T-cell (primary cell): ENCODE results near the gene HAPLN3. TPM values are rescaled to one million over a fixed set of nuclear protein-coding genes. Genes with fewer than 3 reads are reported as not detected.
A peak's percentile ranks its signal among the peaks of the same experiment; 100 is the strongest.
"Not testable (repeated sequence)": the region's sequence is repeated elsewhere in the genome, so short reads cannot be mapped to it uniquely, and the experiment has no call there.

ENCODE experiments used
- ATAC-seq, 4 experiments: fragments of 200-7000 bp in 3 of 4; fragments of 150-1000 bp in 1 of 4; cut with Tn5 transposase; replicated peaks in 1 of 4; 1 replicate in 3 of 4; 2 replicates in 1 of 4; pipeline ENCODE4 v1.10.0; 2021; ENCODE audit warnings: moderate library complexity in 3 of 4, mild to moderate bottlenecking in 2 of 4, moderate number of reproducible peaks in 1 of 4
- CTCF ChIA-PET, 2 donors: fragments of 300-600 bp; sonication (Branson Sonifier 250); formaldehyde crosslinking; loops; one replicate each; lab custom pipeline; 2022; ENCODE audit warnings: antibody characterized with exemption in 2 of 2; lab: Charles Lee
- POLR2A ChIA-PET, 2 donors: fragments of 300-600 bp; sonication (Branson Sonifier 250); formaldehyde crosslinking; loops; one replicate each; lab custom pipeline; 2022; ENCODE audit warnings: antibody characterized with exemption in 2 of 2; lab: Charles Lee
- DNase-seq, 35 experiments: peaks; one replicate each; pipeline versions ENCODE4 v3.0.0 to v3.0.0-alpha.2; 2013 to 2023
- H3K27ac ChIP-seq: one replicate; pipeline ENCODE4 v1.5.1; 2013; ENCODE audit warnings: low read length
- H3K27me3 ChIP-seq, 2 experiments: replicated peaks in 1 of 2; 1 replicate in 1 of 2; 2 replicates in 1 of 2; pipeline versions ENCODE4 v1.6.1 to v1.7.0; 2013; ENCODE audit warnings: low read length in 1 of 2, mixed read lengths in 1 of 2; ENCODE audit not compliant: control insufficient read depth in 2 of 2, insufficient read depth in 2 of 2; ENCODE audit errors: extremely low read depth in 1 of 2
- H3K36me3 ChIP-seq, 2 donors: 1 replicate in 1 of 2; 2 replicates in 1 of 2; pipeline versions ENCODE4 v1.6.1 to v1.7.0; 2013; ENCODE audit warnings: low read length in 1 of 2; ENCODE audit not compliant: control insufficient read depth in 2 of 2, insufficient read depth in 1 of 2; ENCODE audit errors: extremely low read depth in 1 of 2
- H3K4me1 ChIP-seq, 2 experiments: 1 replicate in 1 of 2; 2 replicates in 1 of 2; pipeline versions ENCODE4 v1.6.1 to v1.7.0; 2013; ENCODE audit warnings: low read length in 2 of 2, mixed read lengths in 1 of 2; ENCODE audit not compliant: insufficient read depth in 2 of 2, control insufficient read depth in 1 of 2; ENCODE audit errors: extremely low read depth in 1 of 2
- H3K4me3 ChIP-seq, 2 donors: 1 replicate in 1 of 2; 2 replicates in 1 of 2; pipeline versions ENCODE4 v1.5.1 to v1.7.0; 2013; ENCODE audit warnings: mild to moderate bottlenecking in 2 of 2, low read length in 1 of 2, moderate library complexity in 1 of 2; ENCODE audit not compliant: control insufficient read depth in 1 of 2; ENCODE audit errors: extremely low read depth in 1 of 2
- H3K9me3 ChIP-seq: 2 replicates; pipeline ENCODE4 v1.7.0; 2013
- H3K27ac Mint-ChIP-seq, 2 donors: one replicate each; pipeline ENCODE4 v1.8.0; 2020 to 2021; ENCODE audit warnings: mild to moderate bottlenecking in 2 of 2, mixed read lengths in 2 of 2
- H3K27me3 Mint-ChIP-seq, 2 donors: one replicate each; pipeline ENCODE4 v1.8.0; 2021 to 2022; ENCODE audit warnings: mixed read lengths in 2 of 2
- H3K36me3 Mint-ChIP-seq: one replicate; pipeline ENCODE4 v1.8.0; 2021; ENCODE audit warnings: mixed read lengths
- H3K4me1 Mint-ChIP-seq, 3 donors: one replicate each; pipeline ENCODE4 v1.8.0; 2020 to 2022; ENCODE audit warnings: mixed read lengths in 3 of 3, mild to moderate bottlenecking in 1 of 3
- H3K4me3 Mint-ChIP-seq, 3 donors: one replicate each; pipeline ENCODE4 v1.8.0; 2020 to 2022; ENCODE audit warnings: mild to moderate bottlenecking in 3 of 3, mixed read lengths in 3 of 3, moderate library complexity in 3 of 3
- H3K9me3 Mint-ChIP-seq, 3 donors: one replicate each; pipeline ENCODE4 v1.8.0; 2020 to 2022; ENCODE audit warnings: mixed read lengths in 3 of 3
- WGBS: methylation state at CpG from one replicate; pipeline ENCODE4 v1.1.5; 2013; ENCODE audit warnings: missing lambda C conversion rate; ENCODE audit not compliant: insufficient coverage; 5-methylcytosine and 5-hydroxymethylcytosine counted together
- total RNA-seq, 35 experiments: library from RNA in 6 of 35; stranded (reverse) in 6 of 35; fragments of 120-200 nt in 1 of 35; gene quantifications; one replicate each; pipeline versions ENCODE4 v1.2.1 to v1.2.4 and lab custom pipeline; 2013 to 2026

The HAPLN3 gene
- total RNA-seq, 5 donors from 2014 or later (not counting 1 experiment from before 2014, with no cell fraction given), result 86.2 to 187 (median 156) TPM

DNA sequence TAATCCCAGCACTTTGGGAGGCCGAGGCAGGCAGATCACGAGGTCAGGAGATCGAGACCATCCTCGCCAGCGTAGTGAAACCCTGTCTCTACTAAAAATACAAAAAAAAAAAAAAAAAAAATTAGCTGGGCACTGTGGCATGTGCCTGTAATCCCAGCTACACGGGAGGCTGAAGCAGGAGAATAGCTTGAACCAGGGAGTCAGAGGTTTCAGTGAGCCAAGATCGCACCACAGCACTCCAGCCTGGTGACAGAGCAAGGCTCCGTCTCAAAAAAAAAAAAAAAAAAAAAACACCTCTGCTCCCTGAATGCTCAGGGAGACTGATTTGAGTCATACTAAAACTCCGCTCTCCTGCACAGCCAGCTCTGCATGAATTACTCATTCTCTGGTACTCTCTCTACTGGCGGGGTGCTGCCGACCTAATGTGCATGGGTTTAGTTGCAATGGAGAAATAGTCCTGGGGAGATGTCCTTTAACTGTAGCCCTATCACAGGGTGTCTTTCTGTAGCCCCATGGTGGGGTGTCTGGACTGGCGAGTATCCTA is 25.6 kb upstream of the HAPLN3 start:
- H3K36me3 Mint-ChIP-seq, H3K9me3 Mint-ChIP-seq, H3K4me3 Mint-ChIP-seq, H3K4me1 Mint-ChIP-seq, DNase-seq, ATAC-seq, H3K36me3 ChIP-seq, H3K27ac ChIP-seq, POLR2A ChIA-PET, H3K4me3 ChIP-seq, H3K27me3 ChIP-seq, H3K9me3 ChIP-seq, H3K27ac Mint-ChIP-seq, H3K4me1 ChIP-seq: not testable (repeated sequence)
- WGBS, result 70% methylated on average over 1 of the region's 12 CpGs
- CTCF ChIA-PET, result interaction anchor here in 1 of 2 donors (0.7 kb wide), 1 partner anchor 136 kb away, joined by 3 read pairs; no protein-coding TSS in a partner anchor
- H3K27me3 Mint-ChIP-seq, result peaks cover 7 to 10% of the 10 kb centered on the region in 2 donors

DNA sequence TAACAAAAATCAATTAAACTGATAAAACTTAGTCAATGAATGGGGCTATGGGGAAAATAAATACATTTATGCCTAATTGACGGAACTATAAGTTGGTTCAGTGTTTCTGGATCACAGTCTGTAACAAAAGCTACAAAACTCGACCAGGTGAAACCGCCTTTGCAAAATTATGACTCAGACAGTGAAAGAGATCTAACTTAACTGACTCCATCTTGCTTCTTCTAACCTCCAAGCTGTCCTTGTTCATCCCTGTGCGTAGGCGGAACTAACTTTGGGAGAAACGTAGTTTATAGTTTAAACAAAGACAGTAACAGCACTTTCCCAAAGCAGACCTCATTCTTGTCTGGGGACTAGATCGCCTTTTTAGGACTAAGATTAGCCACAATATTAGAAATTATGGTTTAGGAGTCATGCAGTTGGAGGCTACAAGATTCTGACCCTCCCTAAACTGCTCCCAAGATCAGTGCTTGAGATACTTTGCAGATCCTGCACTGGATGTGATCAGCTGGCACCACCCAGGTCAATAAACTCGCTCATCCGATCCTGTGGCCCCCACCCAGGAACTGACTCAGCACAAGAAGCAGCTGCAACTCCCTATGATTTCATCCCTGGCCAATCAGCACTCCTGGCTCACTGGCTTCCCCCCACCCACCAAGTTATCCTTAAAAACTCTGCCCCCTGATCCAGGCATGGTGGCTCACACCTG is 25.0 kb upstream of the HAPLN3 start:
- Mint-ChIP-seq H3K9me3 (no peaks in the 10 kb centered on the region), H3K4me3 (no peak overlapping the region), H3K4me1 (peaks cover 0 to 8% (median 4%) of the 10 kb centered on the region in 3 donors), H3K36me3 (no peaks in the 10 kb centered on the region), H3K27me3 (peaks cover 7 to 10% of the 10 kb centered on the region in 2 donors), H3K27ac (no peak overlapping the region)
- 19% methylated on average over 3 of the region's 9 CpGs for WGBS
- ChIA-PET CTCF (interaction anchor here in 1 of 2 donors (0.7 kb wide), 1 partner anchor 137 kb away, joined by 3 read pairs; no protein-coding TSS in a partner anchor), POLR2A (no interaction called here)
- Histone ChIP-seq H3K27ac (no peak overlapping the region), H3K9me3 (no peaks in the 10 kb centered on the region), H3K36me3 (no peaks in the 10 kb centered on the region), H3K27me3 (peaks cover 3 to 9% of the 10 kb centered on the region in 2 experiments), H3K4me3 (no peak overlapping the region), H3K4me1 (no peaks in the 10 kb centered on the region)
- ATAC-seq (peak in 1 of 4 experiments; percentile 32), DNase-seq (no peak)

DNA sequence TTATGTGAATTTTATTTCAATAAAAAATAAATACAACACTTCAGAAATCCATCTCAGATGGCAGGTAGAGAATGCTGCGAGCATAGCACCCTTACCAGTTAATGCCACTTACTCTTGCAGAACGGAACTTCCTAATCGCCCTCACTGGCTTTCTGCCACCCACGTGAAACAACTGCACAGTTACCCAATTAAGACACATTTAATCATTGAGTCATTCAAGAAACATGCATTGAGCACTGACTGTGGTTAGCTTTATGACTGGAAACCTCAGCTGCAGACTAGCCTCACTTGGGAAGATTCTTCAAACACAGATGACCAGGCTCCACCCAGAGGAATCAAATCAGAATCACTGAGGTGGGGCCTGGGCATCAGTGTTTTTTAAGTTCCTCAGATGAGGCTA is 23.4 kb upstream of the HAPLN3 start:
- peaks cover 7 to 10% of the 10 kb centered on the region in 2 donors for H3K27me3 Mint-ChIP-seq
- H3K36me3 Mint-ChIP-seq, result no peaks in the 10 kb centered on the region
- no peak overlapping the region for H3K27ac Mint-ChIP-seq
- Histone ChIP-seq H3K4me3 (no peak overlapping the region), H3K27me3 (peaks cover 3 to 12% of the 10 kb centered on the region in 2 experiments), H3K27ac (no peak overlapping the region), H3K9me3 (no peaks in the 10 kb centered on the region), H3K36me3 (no peaks in the 10 kb centered on the region), H3K4me1 (peaks cover 0 to under 1% of the 10 kb centered on the region in 2 experiments)
- ATAC-seq, result no peak
- no peak overlapping the region for H3K4me3 Mint-ChIP-seq
- peaks cover under 1 to 9% (median 4%) of the 10 kb centered on the region in 3 donors for H3K4me1 Mint-ChIP-seq
- DNase-seq, result no peak
- POLR2A ChIA-PET, result no interaction called here
- H3K9me3 Mint-ChIP-seq, result no peaks in the 10 kb centered on the region
- CTCF ChIA-PET, result no interaction called here
- 40% methylated on average over 3 of the region's 4 CpGs for WGBS

DNA sequence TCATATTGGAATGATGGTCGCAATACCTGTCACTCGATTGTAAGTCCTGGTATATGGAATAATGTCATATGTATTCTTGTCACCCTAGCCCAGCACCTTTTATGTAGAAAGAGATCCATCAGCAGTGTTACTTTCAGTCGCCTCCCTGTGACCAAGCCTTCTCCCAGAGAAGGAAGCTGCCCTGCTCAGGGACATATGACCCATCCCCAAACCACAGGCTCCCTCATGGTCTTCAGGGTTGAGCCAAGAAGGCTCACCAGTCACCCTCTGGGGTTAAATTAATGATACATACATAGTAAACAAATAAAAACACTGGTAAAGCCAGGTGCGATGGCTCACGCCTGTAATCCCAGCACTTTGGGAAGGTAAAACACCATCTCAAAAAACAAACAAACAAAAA is 22.4 kb upstream of the HAPLN3 start:
- H3K4me3 Mint-ChIP-seq, result no peak overlapping the region
- 92% methylated on average over 2 of the region's 5 CpGs for WGBS

DNA sequence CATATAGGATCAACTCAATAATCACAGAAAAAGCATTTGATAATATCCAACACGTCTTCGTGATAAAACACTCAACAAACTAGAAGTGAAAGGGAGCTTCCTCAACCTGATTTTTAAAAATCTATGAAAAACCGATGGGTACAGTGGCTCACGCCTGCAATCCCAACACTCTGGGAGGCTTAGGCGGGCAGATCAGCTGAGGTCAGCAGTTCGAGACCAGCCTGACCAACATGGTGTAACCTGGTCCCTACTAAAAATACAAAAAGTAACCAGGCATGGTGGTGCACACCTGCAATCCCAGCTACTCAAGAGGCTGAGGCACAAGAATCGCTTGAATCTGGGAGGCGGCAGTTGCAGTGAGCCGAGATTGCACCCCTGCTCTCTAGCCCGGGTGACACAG is 20.0 kb upstream of the HAPLN3 start:
- WGBS, result 100% methylated on average over 5 of the region's 10 CpGs
- ChIA-PET POLR2A (no interaction called here), CTCF (interaction anchor here in 1 of 2 donors (2.5 kb wide), 1 partner anchor 10 kb away, joined by 9 read pairs; no protein-coding TSS in a partner anchor)
- H3K36me3 Mint-ChIP-seq, result no peaks in the 10 kb centered on the region
- H3K27me3 ChIP-seq, result peaks cover 0 to 8% of the 10 kb centered on the region in 2 experiments
- H3K9me3 ChIP-seq, result no peaks in the 10 kb centered on the region
- peaks cover 25 to 30% (median 28%) of the 10 kb centered on the region in 3 donors for H3K4me1 Mint-ChIP-seq
- no peak for ATAC-seq
- no peaks in the 10 kb centered on the region for H3K9me3 Mint-ChIP-seq
- H3K36me3 ChIP-seq, result no peaks in the 10 kb centered on the region
- H3K27me3 Mint-ChIP-seq, result peaks cover 5 to 6% of the 10 kb centered on the region in 2 donors
- H3K27ac ChIP-seq, result no peak overlapping the region
- H3K27ac Mint-ChIP-seq, result no peak overlapping the region
- no peak overlapping the region for H3K4me3 ChIP-seq
- H3K4me3 Mint-ChIP-seq, result no peak overlapping the region
- peaks cover 5 to 20% of the 10 kb centered on the region in 2 experiments for H3K4me1 ChIP-seq
- DNase-seq, result no peak

More for the DNA sequence above, 22.4 kb upstream of the HAPLN3 start:
- Mint-ChIP-seq H3K36me3 (no peaks in the 10 kb centered on the region), H3K27ac (no peak overlapping the region), H3K27me3 (peaks cover 7 to 10% of the 10 kb centered on the region in 2 donors), H3K9me3 (no peaks in the 10 kb centered on the region), H3K4me1 (peaks cover 6 to 13% (median 9%) of the 10 kb centered on the region in 3 donors)
- DNase-seq (no peak), ATAC-seq (no peak)
- no peaks in the 10 kb centered on the region for H3K36me3 ChIP-seq
- CTCF ChIA-PET, result interaction anchor here (0.7 to 1.3 kb wide), 3 partner anchors 13 to 447 kb away, joined by 3 read pairs; no protein-coding TSS in a partner anchor
- no peaks in the 10 kb centered on the region for H3K9me3 ChIP-seq
- no peak overlapping the region for H3K4me3 ChIP-seq
- no peak overlapping the region for H3K27ac ChIP-seq
- peaks cover 3 to 12% of the 10 kb centered on the region in 2 experiments for H3K27me3 ChIP-seq
- peaks cover 3 to 6% of the 10 kb centered on the region in 2 experiments for H3K4me1 ChIP-seq
- POLR2A ChIA-PET, result no interaction called here

DNA sequence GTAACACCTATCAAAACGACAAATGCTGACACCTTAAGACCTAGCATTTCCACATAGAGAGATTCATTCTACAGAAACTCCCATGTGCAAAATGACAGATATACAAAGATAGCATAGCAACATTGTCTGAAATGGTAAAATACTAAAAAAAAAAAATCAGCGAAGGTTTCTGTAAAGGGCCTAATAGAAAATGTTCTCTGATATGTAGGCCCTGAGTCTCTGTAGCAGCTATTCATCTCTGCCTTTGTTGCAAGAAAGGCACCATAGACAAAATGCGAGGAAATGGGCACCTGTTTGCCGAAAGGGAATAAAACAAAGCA is 18.5 kb upstream of the HAPLN3 start:
- no CpG with 5 or more reads among the region's 4 CpGs for WGBS
- Histone ChIP-seq H3K36me3 (peaks cover 0 to 6% of the 10 kb centered on the region in 2 donors), H3K27me3 (peaks cover 0 to 5% of the 10 kb centered on the region in 2 experiments), H3K4me3 (peak overlapping the region; percentile 75), H3K27ac (peak overlapping the region; percentile 32), H3K4me1 (peaks cover 5 to 20% of the 10 kb centered on the region in 2 experiments), H3K9me3 (no peaks in the 10 kb centered on the region)
- Mint-ChIP-seq H3K4me1 (peaks cover 25 to 39% (median 34%) of the 10 kb centered on the region in 3 donors), H3K27ac (peak overlapping the region; percentile 87 to 91), H3K4me3 (peak overlapping the region; percentile 88 to 99 (median 97)), H3K9me3 (no peaks in the 10 kb centered on the region), H3K27me3 (peaks cover under 1 to 4% of the 10 kb centered on the region in 2 donors), H3K36me3 (peaks cover 6% of the 10 kb centered on the region)
- POLR2A ChIA-PET, result no interaction called here
- DNase-seq, result no peak
- CTCF ChIA-PET, result interaction anchor here in 1 of 2 donors (2.5 kb wide), 1 partner anchor 9 kb away, joined by 9 read pairs; no protein-coding TSS in a partner anchor
- no peak for ATAC-seq
